GM08714 (cell line): ENCODE data around the gene LTA.

Experiments used
- H3K4me3 ChIP-seq: fragments of 200-500 bp; sonication (Bioruptor generic); 2 replicates; pipeline ENCODE4 v1.5.1; 2014; ENCODE audit warnings: mild to moderate bottlenecking, low read length, inconsistent platforms
- ZNF274 ChIP-seq: IDR thresholded peaks from 2 replicates; pipeline ENCODE4 v1.6.1; 2012; ENCODE audit warnings: mild to moderate bottlenecking, low read depth, low read length

LTA gene

DNA sequence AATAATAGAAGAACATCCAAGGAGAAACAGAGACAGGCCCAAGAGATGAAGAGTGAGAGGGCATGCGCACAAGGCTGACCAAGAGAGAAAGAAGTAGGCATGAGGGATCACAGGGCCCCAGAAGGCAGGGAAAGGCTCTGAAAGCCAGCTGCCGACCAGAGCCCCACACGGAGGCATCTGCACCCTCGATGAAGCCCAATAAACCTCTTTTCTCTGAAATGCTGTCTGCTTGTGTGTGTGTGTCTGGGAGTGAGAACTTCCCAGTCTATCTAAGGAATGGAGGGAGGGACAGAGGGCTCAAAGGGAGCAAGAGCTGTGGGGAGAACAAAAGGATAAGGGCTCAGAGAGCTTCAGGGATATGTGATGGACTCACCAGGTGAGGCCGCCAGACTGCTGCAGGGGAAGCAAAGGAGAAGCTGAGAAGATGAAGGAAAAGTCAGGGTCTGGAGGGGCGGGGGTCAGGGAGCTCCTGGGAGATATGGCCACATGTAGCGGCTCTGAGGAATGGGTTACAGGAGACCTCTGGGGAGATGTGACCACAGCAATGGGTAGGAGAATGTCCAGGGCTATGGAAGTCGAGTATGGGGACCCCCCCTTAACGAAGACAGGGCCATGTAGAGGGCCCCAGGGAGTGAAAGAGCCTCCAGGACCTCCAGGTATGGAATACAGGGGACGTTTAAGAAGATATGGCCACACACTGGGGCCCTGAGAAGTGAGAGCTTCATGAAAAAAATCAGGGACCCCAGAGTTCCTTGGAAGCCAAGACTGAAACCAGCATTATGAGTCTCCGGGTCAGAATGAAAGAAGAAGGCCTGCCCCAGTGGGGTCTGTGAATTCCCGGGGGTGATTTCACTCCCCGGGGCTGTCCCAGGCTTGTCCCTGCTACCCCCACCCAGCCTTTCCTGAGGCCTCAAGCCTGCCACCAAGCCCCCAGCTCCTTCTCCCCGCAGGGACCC is 2.3 kb downstream of the LTA start:
- peak overlapping the region; percentile 84; the same call in 1 of the 2 replicates for H3K4me3 ChIP-seq
- TF ChIP-seq ZNF274, result no peak

DNA sequence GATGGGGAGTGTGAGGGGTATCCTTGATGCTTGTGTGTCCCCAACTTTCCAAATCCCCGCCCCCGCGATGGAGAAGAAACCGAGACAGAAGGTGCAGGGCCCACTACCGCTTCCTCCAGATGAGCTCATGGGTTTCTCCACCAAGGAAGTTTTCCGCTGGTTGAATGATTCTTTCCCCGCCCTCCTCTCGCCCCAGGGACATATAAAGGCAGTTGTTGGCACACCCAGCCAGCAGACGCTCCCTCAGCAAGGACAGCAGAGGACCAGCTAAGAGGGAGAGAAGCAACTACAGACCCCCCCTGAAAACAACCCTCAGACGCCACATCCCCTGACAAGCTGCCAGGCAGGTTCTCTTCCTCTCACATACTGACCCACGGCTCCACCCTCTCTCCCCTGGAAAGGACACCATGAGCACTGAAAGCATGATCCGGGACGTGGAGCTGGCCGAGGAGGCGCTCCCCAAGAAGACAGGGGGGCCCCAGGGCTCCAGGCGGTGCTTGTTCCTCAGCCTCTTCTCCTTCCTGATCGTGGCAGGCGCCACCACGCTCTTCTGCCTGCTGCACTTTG is 3.3 kb downstream of the LTA start, which contains the start of gene TNF:
TSS of gene TNF (plus strand) at position 231 of the 567 bp plus-strand sequence. CDS start at position 408, 177 bp downstream.
- no peak for TF ChIP-seq ZNF274
- H3K4me3 ChIP-seq, result peak within 1 kb of the TSS; percentile 84

DNA sequence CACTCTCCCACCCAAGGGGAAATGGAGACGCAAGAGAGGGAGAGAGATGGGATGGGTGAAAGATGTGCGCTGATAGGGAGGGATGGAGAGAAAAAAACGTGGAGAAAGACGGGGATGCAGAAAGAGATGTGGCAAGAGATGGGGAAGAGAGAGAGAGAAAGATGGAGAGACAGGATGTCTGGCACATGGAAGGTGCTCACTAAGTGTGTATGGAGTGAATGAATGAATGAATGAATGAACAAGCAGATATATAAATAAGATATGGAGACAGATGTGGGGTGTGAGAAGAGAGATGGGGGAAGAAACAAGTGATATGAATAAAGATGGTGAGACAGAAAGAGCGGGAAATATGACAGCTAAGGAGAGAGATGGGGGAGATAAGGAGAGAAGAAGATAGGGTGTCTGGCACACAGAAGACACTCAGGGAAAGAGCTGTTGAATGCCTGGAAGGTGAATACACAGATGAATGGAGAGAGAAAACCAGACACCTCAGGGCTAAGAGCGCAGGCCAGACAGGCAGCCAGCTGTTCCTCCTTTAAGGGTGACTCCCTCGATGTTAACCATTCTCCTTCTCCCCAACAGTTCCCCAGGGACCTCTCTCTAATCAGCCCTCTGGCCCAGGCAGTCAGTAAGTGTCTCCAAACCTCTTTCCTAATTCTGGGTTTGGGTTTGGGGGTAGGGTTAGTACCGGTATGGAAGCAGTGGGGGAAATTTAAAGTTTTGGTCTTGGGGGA is 4.0 kb downstream of the LTA start:
- no peak for TF ChIP-seq ZNF274
- H3K4me3 ChIP-seq, result peak overlapping the region; percentile 84

DNA sequence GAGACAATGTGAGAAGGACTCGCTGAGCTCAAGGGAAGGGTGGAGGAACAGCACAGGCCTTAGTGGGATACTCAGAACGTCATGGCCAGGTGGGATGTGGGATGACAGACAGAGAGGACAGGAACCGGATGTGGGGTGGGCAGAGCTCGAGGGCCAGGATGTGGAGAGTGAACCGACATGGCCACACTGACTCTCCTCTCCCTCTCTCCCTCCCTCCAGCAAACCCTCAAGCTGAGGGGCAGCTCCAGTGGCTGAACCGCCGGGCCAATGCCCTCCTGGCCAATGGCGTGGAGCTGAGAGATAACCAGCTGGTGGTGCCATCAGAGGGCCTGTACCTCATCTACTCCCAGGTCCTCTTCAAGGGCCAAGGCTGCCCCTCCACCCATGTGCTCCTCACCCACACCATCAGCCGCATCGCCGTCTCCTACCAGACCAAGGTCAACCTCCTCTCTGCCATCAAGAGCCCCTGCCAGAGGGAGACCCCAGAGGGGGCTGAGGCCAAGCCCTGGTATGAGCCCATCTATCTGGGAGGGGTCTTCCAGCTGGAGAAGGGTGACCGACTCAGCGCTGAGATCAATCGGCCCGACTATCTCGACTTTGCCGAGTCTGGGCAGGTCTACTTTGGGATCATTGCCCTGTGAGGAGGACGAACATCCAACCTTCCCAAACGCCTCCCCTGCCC is 4.9 kb downstream of the LTA start:
- TF ChIP-seq ZNF274, result no peak
- H3K4me3 ChIP-seq, result peak overlapping the region; percentile 84

DNA sequence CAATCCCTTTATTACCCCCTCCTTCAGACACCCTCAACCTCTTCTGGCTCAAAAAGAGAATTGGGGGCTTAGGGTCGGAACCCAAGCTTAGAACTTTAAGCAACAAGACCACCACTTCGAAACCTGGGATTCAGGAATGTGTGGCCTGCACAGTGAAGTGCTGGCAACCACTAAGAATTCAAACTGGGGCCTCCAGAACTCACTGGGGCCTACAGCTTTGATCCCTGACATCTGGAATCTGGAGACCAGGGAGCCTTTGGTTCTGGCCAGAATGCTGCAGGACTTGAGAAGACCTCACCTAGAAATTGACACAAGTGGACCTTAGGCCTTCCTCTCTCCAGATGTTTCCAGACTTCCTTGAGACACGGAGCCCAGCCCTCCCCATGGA is 5.5 kb downstream of the LTA start:
- H3K4me3 ChIP-seq, result peak overlapping the region; percentile 84; the same call in 1 of the 2 replicates

GRCh38 chr6:31578184-31579118 is 6.4 kb downstream of the LTA start:
- no peak overlapping the region; the same call in 1 of the 2 replicates for H3K4me3 ChIP-seq
- TF ChIP-seq ZNF274, result no peak

More for the DNA sequence above, 5.5 kb downstream of the LTA start:
- TF ChIP-seq ZNF274, result no peak

GRCh38 chr6:31579119-31579505 is 7.0 kb downstream of the LTA start:
- no peak overlapping the region for H3K4me3 ChIP-seq
- TF ChIP-seq ZNF274, result no peak

- no peak for TF ChIP-seq ZNF274
- H3K4me3 ChIP-seq, result no peak overlapping the region; the same call in 1 of the 2 replicates
Observed at GRCh38 chr6:31579546-31580437, 7.7 kb downstream of the LTA start.

- TF ChIP-seq ZNF274, result no peak
- H3K4me3 ChIP-seq, result peak overlapping the region; percentile 71; the same call in 1 of the 2 replicates
Observed at GRCh38 chr6:31580438-31580740, 8.3 kb downstream of the LTA start.

- peak overlapping the region; percentile 71 for H3K4me3 ChIP-seq
Observed at GRCh38 chr6:31580807-31581433, 8.8 kb downstream of the LTA start.

DNA sequence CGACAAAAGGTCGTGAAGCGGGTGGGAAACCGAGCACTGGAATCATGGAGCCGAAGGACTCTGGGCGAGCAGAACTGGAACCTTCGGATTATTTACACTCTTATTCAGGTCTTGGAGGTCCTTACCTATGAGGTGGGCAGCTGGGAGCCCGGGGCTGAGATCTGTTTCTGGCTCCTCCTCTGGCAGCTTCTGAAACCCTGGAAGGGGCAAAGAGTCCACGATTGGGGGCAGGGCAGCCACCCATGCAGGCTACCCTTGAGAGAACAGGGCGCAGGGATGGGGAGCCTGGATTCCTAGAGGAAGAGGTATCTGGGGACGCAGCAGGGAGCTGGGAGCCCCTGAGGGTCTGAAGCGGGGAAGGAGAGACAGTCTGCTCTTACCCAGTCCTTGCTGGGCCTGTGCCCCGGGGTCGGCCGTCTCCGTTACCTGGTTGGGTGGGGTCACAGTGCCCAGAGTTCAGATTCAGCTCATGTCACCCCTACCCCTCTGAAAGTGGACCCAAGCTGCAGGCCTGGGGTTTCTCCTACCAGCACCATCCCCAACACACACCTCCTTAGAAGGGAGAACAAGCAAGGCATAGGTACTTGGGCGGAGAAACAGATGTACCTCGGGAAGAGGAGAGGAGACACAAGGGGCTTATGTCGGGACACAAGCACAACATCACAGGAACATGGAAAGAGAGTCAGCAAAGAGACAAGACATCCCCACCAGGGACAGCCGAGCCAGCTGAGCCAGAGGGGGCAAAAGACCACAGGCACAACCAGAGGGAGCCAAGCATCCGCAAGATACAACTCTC is 9.5 kb downstream of the LTA start:
- H3K4me3 ChIP-seq, result peak overlapping the region; percentile 71
- no peak for TF ChIP-seq ZNF274

More at GRCh38 chr6:31580807-31581433, 8.8 kb downstream of the LTA start:
- TF ChIP-seq ZNF274, result no peak
